GDM1 (cell line): Measurements from ENCODE around the gene RBMY1E.
"Not testable (repeated sequence)": the region's sequence is repeated elsewhere in the genome, so short reads cannot be mapped to it uniquely, and the experiment has no call there.

Source experiments
- DNase-seq: peaks from one replicate; lab custom pipeline; 2025; lab: John Stamatoyannopoulos, UW

RBMY1E gene

DNA sequence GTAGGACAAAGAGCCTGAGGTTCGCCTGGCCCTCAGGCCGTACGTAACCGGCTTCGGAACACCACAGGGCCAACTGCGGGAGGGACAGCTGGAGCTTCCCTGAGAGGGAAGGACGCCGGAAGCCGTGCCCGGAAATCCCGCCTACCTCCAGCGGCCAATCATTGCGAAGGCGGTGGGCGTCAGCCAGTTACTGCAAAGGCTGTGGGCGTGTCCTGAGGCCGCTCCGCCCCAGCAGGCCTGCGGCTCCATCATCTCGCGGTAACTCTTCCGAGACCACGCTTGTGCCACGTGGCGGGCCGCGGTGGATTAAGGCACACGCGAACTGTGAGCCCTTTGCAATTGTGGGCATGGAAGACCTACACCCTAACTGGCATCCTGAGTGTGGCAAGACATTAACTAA, at the start of gene RBMY1E:
TSS of gene RBMY1E (minus strand) at position 101 of the 400 bp plus-strand sequence. CDS start 1,978 bp downstream, outside the sequence.
- not testable (repeated sequence) for DNase-seq

- not testable (repeated sequence) for DNase-seq
Observed at GRCh38 chrY:21894426-21894825, 23.4 kb downstream of the RBMY1E start, which contains the start of gene RBMY1D. Gene RBMY1D (minus strand): TSS chrY:21894526. CDS start chrY:21892513, 2,013 bp downstream.

GRCh38 chrY:21869407-21870076, 48.3 kb downstream of the RBMY1E start:
- DNase-seq: not testable (repeated sequence)
